NB4 (cell line): ENCODE results near the gene SYNPO.

Experiments used
- DNase-seq: peaks from one replicate; pipeline ENCODE4 v3.0.0; 2010; ENCODE audit warnings: low read depth
- H3K4me3 ChIP-seq: one replicate; pipeline ENCODE4 v1.5.1; 2011; ENCODE audit warnings: mild to moderate bottlenecking, low read depth, low read length, moderate library complexity
- MYC ChIP-seq: IDR thresholded peaks from 2 replicates; pipeline ENCODE4 v1.6.1; 2011; ENCODE audit warnings: low read depth, low read length
- POLR2A ChIP-seq: IDR thresholded peaks from 2 replicates; pipeline ENCODE4 v1.6.1; 2011; ENCODE audit warnings: mild to moderate bottlenecking; ENCODE audit not compliant: insufficient read length; ENCODE audit errors: extremely low read depth
- TF ChIP-seq, protein P1 (sequence below): IDR thresholded peaks from 2 replicates; pipeline ENCODE4 v1.6.1; 2011; ENCODE audit warnings: low read depth, low read length
- TF ChIP-seq, protein P2 (sequence below): IDR thresholded peaks from one replicate; pipeline ENCODE4 v1.5.1; 2012; ENCODE audit warnings: low read depth, low read length

Gene SYNPO

DNA sequence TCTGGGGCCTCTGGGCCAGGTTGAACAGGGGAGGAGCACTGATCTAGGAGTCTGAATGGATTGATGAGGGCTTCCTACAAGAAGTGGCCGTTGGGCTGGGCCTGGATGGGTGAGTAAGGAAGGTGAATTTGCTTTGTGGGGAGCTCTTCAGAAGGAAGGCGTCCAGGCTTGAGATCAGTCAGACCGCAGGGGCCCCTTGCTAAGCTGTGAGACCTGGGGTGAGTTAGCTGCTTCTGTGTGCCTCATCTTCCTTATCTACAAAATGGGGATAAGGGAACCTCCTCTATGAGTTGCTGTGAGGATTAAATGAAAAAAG, 1.1 kb upstream of the SYNPO start:
- DNase-seq = no peak
- no peak overlapping the region for H3K4me3 ChIP-seq
- TF ChIP-seq, protein P1, sequence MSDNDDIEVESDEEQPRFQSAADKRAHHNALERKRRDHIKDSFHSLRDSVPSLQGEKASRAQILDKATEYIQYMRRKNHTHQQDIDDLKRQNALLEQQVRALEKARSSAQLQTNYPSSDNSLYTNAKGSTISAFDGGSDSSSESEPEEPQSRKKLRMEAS = no peak
- no peak for TF ChIP-seq POLR2A
- no peak for TF ChIP-seq MYC
- TF ChIP-seq, protein P2, sequence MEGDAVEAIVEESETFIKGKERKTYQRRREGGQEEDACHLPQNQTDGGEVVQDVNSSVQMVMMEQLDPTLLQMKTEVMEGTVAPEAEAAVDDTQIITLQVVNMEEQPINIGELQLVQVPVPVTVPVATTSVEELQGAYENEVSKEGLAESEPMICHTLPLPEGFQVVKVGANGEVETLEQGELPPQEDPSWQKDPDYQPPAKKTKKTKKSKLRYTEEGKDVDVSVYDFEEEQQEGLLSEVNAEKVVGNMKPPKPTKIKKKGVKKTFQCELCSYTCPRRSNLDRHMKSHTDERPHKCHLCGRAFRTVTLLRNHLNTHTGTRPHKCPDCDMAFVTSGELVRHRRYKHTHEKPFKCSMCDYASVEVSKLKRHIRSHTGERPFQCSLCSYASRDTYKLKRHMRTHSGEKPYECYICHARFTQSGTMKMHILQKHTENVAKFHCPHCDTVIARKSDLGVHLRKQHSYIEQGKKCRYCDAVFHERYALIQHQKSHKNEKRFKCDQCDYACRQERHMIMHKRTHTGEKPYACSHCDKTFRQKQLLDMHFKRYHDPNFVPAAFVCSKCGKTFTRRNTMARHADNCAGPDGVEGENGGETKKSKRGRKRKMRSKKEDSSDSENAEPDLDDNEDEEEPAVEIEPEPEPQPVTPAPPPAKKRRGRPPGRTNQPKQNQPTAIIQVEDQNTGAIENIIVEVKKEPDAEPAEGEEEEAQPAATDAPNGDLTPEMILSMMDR = no peak

DNA sequence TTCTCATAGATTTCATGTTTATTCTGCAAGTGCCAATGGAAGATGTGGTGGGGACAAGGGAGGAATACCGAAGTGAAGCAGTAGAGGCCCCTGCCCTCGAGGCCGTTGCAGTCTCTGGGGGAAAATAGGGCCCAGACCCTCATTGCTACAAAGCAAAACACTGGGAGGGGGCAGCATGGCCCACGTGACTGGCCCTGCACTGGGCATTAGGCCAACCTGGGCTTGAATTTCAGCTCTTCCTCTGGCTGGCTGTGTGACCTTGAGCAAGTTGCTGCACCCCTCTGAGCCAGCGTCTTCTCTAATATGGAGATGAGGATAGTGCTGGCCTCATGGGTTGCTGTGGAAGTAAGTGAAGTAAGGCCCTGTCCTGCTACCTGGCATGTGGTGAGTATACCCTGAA, 709 bp upstream of the SYNPO start:
- TF ChIP-seq MYC = no peak

DNA sequence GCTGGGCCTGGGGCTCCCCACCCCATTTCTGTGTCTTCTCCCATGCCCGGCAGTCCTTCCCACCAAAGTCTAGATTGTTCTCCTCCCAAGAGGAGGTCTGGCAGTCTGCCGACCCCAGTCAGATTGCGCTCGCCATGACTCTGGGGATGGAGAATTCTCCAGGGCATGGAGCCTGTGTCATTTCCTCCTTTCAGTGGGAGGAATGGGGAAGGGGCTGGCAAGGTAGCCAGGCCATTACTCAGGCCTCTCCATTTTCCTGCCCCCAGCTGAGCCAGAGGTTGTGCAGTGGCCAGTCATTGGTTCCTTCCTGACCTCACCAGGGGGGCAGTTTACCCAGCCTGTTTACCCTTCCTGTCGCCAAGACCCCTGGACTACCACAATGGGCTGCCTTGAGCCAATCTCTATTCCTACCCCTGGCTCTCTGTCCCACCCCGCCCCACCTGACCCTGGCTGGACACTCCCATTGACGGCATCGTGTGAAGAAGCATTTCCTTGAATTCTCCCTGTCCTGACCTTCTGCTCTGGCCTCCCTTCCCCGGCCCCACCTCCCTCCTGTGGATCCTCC, 628 bp downstream of the SYNPO start:
- DNase-seq = peak; percentile 46
- peak overlapping the region; percentile 18 for H3K4me3 ChIP-seq
- no peak for TF ChIP-seq POLR2A
- no peak for TF ChIP-seq MYC
- TF ChIP-seq, protein P1 = no peak
- TF ChIP-seq, protein P2 = no peak

More for the DNA sequence above, 709 bp upstream of the SYNPO start:
- DNase-seq = no peak
- H3K4me3 ChIP-seq = no peak overlapping the region

DNA sequence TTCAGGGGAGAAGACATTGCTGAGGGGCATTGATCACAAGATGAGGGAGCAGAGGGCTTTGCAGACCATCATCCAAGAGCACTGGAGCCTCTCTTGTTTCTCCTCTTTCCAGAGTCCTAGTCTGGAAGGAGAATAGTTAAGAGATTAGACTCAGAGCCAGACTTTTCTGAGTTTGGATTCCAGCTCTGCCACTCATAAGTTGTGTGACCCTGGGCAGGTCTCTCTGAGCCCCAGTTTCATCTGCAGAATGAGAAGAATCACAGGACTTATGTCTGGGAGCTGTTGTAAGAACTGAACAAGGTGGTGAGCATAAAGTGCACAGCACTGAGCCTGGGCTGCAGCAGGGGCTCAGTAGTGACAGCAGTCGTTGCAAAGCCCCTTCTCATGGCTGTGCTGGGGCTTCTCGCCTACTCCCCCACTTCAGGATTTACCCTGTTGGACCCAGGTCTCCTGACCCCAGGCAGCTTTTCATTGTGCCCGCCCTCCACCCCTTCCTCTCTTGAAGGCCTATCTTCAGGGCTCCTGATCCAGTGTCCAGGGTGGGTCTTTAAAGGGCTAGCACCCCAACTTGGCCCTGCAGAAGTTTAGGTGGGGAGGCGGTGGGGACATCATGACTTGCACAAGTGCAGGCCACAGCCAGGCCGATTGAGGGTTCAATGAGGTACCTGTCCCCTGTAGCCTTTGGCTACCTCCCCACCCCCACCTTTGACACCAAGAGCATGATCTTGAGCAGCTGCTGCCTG, 1.5 kb downstream of the SYNPO start:
- no peak overlapping the region for H3K4me3 ChIP-seq
- TF ChIP-seq, protein P1 = no peak
- TF ChIP-seq, protein P2 = no peak
- TF ChIP-seq MYC (no peak), POLR2A (no peak)
- no peak for DNase-seq

DNA sequence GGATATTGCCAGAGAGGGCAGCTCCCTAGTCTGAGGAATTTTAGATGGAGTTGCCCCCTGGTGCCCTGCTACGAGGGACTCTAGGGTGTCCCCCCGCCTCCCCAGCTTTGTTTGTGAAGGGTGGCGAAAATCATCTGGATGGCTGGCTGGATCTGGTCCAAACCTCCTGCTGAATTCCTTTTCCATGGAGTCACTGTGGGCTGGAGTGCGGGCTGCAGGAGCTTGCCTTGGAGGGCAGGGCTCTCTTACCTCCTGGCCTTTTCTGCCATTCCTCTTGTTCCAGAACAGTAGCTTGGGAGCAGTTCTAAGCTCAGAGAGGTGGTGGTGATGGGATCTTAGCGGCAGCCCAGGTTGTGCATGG, 2.1 kb downstream of the SYNPO start:
- TF ChIP-seq, protein P1 = no peak
- TF ChIP-seq MYC = no peak
- TF ChIP-seq, protein P2 = no peak
- TF ChIP-seq POLR2A = no peak
- no peak overlapping the region for H3K4me3 ChIP-seq
- no peak for DNase-seq

DNA sequence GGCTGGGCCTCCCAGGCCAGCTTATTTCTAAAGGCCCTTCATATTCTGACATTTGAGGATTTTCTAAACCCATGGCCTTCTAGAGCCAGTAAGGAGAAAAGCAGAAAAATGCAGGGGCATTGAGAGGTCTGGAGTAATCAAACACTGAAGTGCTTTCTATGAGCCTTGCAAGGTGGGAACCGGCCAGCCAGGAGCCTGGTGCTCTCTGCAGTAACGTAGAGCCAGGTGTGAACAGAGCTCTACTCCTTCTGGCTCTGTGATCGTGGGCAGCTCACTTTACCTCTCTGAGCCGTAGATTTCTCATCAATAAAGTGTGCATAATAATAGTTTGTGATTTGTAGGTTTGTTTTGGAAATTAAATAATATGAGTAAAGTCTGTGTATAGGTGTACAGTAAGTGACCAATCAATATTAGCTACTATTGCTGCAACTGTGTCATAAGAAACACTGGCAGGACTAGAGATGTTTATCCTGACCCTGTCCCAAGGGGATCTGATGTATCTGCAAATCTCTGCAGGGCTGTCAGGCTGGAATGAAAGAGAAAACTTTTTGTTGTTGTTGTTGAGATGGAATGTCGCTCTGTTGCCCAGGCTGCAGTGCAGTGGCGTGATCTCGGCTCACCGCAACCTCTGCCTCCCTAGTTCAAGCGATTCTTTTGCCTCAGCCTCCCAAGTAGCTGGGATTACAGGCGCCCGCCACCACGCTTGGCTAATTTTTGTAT, 2.7 kb downstream of the SYNPO start:
- TF ChIP-seq, protein P2 = no peak
- TF ChIP-seq POLR2A (no peak), MYC (no peak)
- TF ChIP-seq, protein P1 = no peak
- no peak for DNase-seq
- H3K4me3 ChIP-seq = no peak overlapping the region
